ENCODE data around the gene CDCA7L. TPM values are rescaled to one million over a fixed set of nuclear protein-coding genes. Genes with fewer than 3 reads are reported as not detected.
"Not testable (repeated sequence)": the region's sequence is repeated elsewhere in the genome, so short reads cannot be mapped to it uniquely, and the experiment has no call there.

The CDCA7L gene
- total RNA-seq, 1 donor from 2014 or later = 14.7 TPM

GRCh38 chr7:21938463-21938862 is 7.2 kb downstream of the CDCA7L start:
- no peak for TF ChIP-seq CTCF (IDR thresholded peaks at IDR 0.05; ENCODE audit: insufficient read depth, low read length, poor library complexity, severe bottlenecking)
- no peak overlapping the region for H3K4me3 ChIP-seq (ENCODE audit: low read depth, low read length)
- DNase-seq (ENCODE audit: low read depth) = no peak
- no peaks in the 10 kb centered on the region for H3K27me3 ChIP-seq (ENCODE audit: control insufficient read depth, insufficient read depth, low read length)
- H3K36me3 ChIP-seq (ENCODE audit: control insufficient read depth, insufficient read depth, low read length) = no peaks in the 10 kb centered on the region

GRCh38 chr7:21934808-21935207 is 10.9 kb downstream of the CDCA7L start:
- no peak for TF ChIP-seq CTCF (IDR thresholded peaks at IDR 0.05; ENCODE audit: insufficient read depth, low read length, poor library complexity, severe bottlenecking)
- Histone ChIP-seq H3K36me3 (ENCODE audit: control insufficient read depth, insufficient read depth, low read length) (no peaks in the 10 kb centered on the region), H3K27me3 (ENCODE audit: control insufficient read depth, insufficient read depth, low read length) (no peaks in the 10 kb centered on the region), H3K4me3 (ENCODE audit: low read depth, low read length) (no peak overlapping the region)
- no peak for DNase-seq (ENCODE audit: low read depth)

GRCh38 chr7:21933293-21933692 is 12.4 kb downstream of the CDCA7L start:
- not testable (repeated sequence) for H3K36me3 ChIP-seq (ENCODE audit: control insufficient read depth, insufficient read depth, low read length); DNase-seq (ENCODE audit: low read depth); H3K27me3 ChIP-seq (ENCODE audit: control insufficient read depth, insufficient read depth, low read length); H3K4me3 ChIP-seq (ENCODE audit: low read depth, low read length)

GRCh38 chr7:21927693-21928092 is 18.0 kb downstream of the CDCA7L start:
- Histone ChIP-seq H3K27me3 (ENCODE audit: control insufficient read depth, insufficient read depth, low read length) (no peaks in the 10 kb centered on the region), H3K36me3 (ENCODE audit: control insufficient read depth, insufficient read depth, low read length) (no peaks in the 10 kb centered on the region), H3K4me3 (ENCODE audit: low read depth, low read length) (no peak overlapping the region)
- no peak for DNase-seq (ENCODE audit: low read depth)
- no peak for TF ChIP-seq CTCF (IDR thresholded peaks at IDR 0.05; ENCODE audit: insufficient read depth, low read length, poor library complexity, severe bottlenecking)

GRCh38 chr7:21926448-21926847 is 19.3 kb downstream of the CDCA7L start:
- DNase-seq (ENCODE audit: low read depth) = no peak
- Histone ChIP-seq H3K36me3 (ENCODE audit: control insufficient read depth, insufficient read depth, low read length) (no peaks in the 10 kb centered on the region), H3K27me3 (ENCODE audit: control insufficient read depth, insufficient read depth, low read length) (no peaks in the 10 kb centered on the region), H3K4me3 (ENCODE audit: low read depth, low read length) (no peak overlapping the region)
- TF ChIP-seq CTCF (IDR thresholded peaks at IDR 0.05; ENCODE audit: insufficient read depth, low read length, poor library complexity, severe bottlenecking) = no peak

GRCh38 chr7:21923658-21924057 is 22.0 kb downstream of the CDCA7L start:
- Histone ChIP-seq H3K27me3 (ENCODE audit: control insufficient read depth, insufficient read depth, low read length) (no peaks in the 10 kb centered on the region), H3K36me3 (ENCODE audit: control insufficient read depth, insufficient read depth, low read length) (no peaks in the 10 kb centered on the region), H3K4me3 (ENCODE audit: low read depth, low read length) (no peak overlapping the region)
- TF ChIP-seq CTCF (IDR thresholded peaks at IDR 0.05; ENCODE audit: insufficient read depth, low read length, poor library complexity, severe bottlenecking) = no peak
- DNase-seq (ENCODE audit: low read depth) = no peak

Data from kidney epithelial cell (primary cell).